Measurements from ENCODE around the gene GARIN1A.

GARIN1A gene

GRCh38 chr7:128693373-128694015 is 21.4 kb downstream of the GARIN1A start:
- no peak for DNase-seq
- H3K9me3 Mint-ChIP-seq = no peaks in the 10 kb centered on the region
- peaks cover 11% of the 10 kb centered on the region for H3K4me1 Mint-ChIP-seq (ENCODE audit: low read depth)
- H3K27me3 Mint-ChIP-seq = peaks cover 47% of the 10 kb centered on the region
- no peak overlapping the region for H3K27ac Mint-ChIP-seq
- H3K4me3 Mint-ChIP-seq = no peak overlapping the region
- no peaks in the 10 kb centered on the region for H3K36me3 Mint-ChIP-seq (ENCODE audit: low read depth)

GRCh38 chr7:128694738-128695137 is 22.6 kb downstream of the GARIN1A start:
- no peaks in the 10 kb centered on the region for H3K36me3 Mint-ChIP-seq (ENCODE audit: low read depth)
- no peaks in the 10 kb centered on the region for H3K9me3 Mint-ChIP-seq
- H3K4me1 Mint-ChIP-seq (ENCODE audit: low read depth) = peaks cover 11% of the 10 kb centered on the region
- no peak overlapping the region for H3K27ac Mint-ChIP-seq
- H3K27me3 Mint-ChIP-seq = peaks cover 58% of the 10 kb centered on the region
- no peak for DNase-seq
- H3K4me3 Mint-ChIP-seq = no peak overlapping the region

DNA sequence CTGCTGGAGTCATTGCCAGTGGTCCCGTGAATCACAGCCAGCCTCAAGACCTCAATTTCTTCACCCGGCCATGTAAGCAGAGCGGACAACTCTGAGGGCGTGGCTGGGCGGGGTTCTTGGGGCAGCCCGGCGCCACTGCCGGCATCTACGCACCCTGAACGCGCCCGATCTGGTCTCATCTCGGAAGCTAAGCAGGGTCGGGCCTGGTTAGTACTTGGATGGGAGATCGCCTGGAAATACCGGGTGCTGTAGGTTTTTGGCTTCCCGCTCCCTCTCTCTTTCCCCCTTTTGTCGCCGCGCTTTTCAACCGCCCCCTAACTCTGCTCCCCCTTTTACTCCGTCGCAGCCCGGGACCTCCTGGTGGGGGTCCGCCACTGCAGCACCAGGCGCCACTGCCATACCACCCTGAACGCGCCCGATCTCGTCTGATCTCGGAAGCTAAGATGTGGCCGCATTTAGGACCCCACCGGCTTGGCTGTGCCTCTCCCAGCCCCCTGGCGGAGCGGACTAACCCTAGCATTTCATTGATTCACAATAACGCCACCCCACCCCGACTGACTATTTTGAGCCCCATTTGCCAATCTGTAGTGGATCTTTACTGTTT is 25.3 kb downstream of the GARIN1A start:
- peaks cover 11% of the 10 kb centered on the region for H3K4me1 Mint-ChIP-seq (ENCODE audit: low read depth)
- H3K27ac Mint-ChIP-seq = no peak overlapping the region
- peak; percentile 73 for DNase-seq
- no peaks in the 10 kb centered on the region for H3K9me3 Mint-ChIP-seq
- peaks cover 65% of the 10 kb centered on the region for H3K27me3 Mint-ChIP-seq
- H3K36me3 Mint-ChIP-seq (ENCODE audit: low read depth) = no peaks in the 10 kb centered on the region
- peak overlapping the region; percentile 81 for H3K4me3 Mint-ChIP-seq

DNA sequence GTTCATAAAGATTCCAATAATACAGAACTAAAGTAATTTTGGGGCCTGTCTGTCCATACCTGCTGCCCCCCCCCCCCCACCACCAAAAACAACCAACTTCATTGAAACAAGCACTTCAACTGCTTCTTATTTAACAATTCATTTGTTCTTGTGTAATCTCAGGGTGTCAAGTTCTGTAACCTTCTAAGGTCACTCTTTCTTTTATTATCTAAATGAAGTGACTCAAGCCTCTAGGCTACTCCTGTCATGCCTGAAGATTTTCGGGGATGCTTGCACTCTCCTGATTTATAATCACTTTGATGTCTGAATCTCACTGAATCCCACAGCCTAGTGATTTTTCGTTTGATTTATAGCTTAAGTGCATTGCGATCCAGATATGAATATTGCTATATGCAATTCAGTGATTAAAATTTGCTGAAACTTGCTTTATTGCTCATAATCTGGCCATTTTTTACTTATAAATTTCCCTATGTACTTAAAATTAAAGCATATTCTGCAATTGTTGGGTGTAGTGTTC is 27.2 kb downstream of the GARIN1A start:
- H3K9me3 Mint-ChIP-seq = no peaks in the 10 kb centered on the region
- H3K27me3 Mint-ChIP-seq = peaks cover 61% of the 10 kb centered on the region
- no peak overlapping the region for H3K4me3 Mint-ChIP-seq
- DNase-seq = no peak
- no peaks in the 10 kb centered on the region for H3K36me3 Mint-ChIP-seq (ENCODE audit: low read depth)
- H3K4me1 Mint-ChIP-seq (ENCODE audit: low read depth) = peaks cover 14% of the 10 kb centered on the region
- no peak overlapping the region for H3K27ac Mint-ChIP-seq

DNA sequence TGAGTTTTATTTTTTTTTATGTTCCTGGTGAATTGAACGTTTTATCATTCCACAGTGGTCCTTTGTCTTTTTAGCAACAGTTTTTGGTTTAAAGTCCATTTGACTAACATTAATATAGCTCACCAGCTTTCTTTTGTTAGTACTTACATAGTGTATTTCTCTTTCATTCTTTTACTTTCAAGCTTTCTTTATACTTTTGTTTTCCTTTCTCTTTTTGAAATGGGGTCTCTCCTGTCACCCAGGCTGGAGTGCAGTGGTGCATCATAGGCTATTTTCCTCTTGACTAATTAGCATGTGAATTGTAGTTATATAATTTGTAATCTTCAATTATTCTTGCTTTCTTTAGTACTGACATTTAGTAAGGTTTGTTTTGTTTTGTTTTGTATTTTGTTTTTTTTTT is 27.8 kb downstream of the GARIN1A start:
- Mint-ChIP-seq H3K4me3 (no peak overlapping the region), H3K27ac (no peak overlapping the region), H3K9me3 (no peaks in the 10 kb centered on the region), H3K36me3 (ENCODE audit: low read depth) (no peaks in the 10 kb centered on the region), H3K4me1 (ENCODE audit: low read depth) (peaks cover 14% of the 10 kb centered on the region), H3K27me3 (peaks cover 61% of the 10 kb centered on the region)
- no peak for DNase-seq

DNA sequence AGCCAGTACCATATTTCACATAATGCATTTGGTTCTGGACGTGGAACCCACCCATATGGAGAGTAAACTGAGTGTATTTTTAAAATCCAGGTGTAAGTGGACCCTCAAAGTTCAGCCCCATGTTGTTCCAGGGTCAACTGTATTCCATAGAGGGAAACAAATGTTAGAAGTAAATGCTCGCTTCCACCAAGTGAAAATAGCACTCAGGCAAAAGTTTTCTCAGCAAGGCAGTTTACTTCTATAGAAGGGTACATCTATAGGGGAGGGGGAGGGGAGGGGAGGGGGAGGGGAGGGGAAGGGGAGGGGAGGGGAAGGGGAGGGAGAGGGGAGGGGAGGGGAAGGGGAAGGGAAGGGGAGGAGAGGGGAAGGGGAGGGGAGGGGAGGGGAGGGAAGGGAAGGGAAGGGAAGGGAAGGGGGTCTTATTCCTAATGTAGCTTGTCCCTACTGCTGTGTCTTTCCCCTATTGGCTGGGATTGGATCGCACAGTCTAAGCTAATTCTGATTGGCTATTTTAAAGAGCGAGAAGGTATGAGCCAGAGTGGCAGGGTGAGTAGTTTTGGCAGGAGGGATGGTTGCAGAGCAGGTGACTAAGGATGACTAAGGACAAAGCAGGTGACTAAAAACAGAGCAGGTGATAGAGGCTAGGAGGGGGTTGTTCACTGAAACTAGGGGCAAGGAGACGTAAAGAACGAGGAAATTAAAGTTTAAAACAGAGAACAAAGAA is 29.1 kb downstream of the GARIN1A start:
- Mint-ChIP-seq H3K9me3 (no peaks in the 10 kb centered on the region), H3K27ac (no peak overlapping the region), H3K27me3 (peaks cover 48% of the 10 kb centered on the region), H3K4me1 (ENCODE audit: low read depth) (peaks cover 18% of the 10 kb centered on the region), H3K36me3 (ENCODE audit: low read depth) (no peaks in the 10 kb centered on the region), H3K4me3 (no peak overlapping the region)
- DNase-seq = no peak

DNA sequence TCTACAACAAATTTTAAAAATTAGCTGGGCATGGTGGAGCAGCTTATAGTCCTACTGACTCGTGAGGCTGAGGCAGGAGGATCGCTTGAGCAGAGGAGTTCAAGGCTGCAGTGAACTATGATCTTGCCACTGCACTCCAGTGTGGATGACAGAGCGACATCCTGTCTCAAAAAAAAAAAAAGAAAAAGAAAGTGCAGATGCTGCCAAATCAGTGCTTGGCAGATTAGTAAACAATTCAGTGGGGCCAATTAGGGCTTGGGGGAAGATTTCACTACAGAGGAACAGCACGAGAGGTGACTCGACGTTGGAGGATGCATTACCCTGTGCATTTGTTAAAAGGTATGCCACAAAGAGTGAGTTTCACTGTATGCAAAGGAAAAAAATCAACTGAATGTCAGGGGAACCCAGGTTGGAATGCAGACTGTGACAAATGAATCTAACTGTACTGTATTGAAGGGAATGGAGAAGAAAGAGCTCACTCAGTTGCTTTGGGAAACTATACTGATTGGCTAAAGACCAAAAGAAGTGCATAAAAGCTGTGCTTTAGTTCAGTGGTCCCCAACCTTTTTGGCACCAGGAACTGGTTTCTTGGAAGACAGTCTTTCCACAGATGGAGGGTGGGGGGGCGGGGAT is 31.6 kb downstream of the GARIN1A start:
- Mint-ChIP-seq H3K27ac (no peak overlapping the region), H3K4me3 (no peak overlapping the region), H3K4me1 (ENCODE audit: low read depth) (peaks cover 7% of the 10 kb centered on the region), H3K9me3 (no peaks in the 10 kb centered on the region), H3K27me3 (peaks cover 23% of the 10 kb centered on the region), H3K36me3 (ENCODE audit: low read depth) (no peaks in the 10 kb centered on the region)
- DNase-seq = no peak

- no peak for DNase-seq
- no peak overlapping the region for H3K27ac Mint-ChIP-seq
- no peaks in the 10 kb centered on the region for H3K36me3 Mint-ChIP-seq (ENCODE audit: low read depth)
- peaks cover 7% of the 10 kb centered on the region for H3K4me1 Mint-ChIP-seq (ENCODE audit: low read depth)
- no peak overlapping the region for H3K4me3 Mint-ChIP-seq
- H3K27me3 Mint-ChIP-seq = peaks cover 5% of the 10 kb centered on the region
- H3K9me3 Mint-ChIP-seq = no peaks in the 10 kb centered on the region
Measured at GRCh38 chr7:128705891-128706333, 33.8 kb downstream of the GARIN1A start.

- Mint-ChIP-seq H3K4me1 (ENCODE audit: low read depth) (peaks cover 7% of the 10 kb centered on the region), H3K4me3 (no peak overlapping the region), H3K27me3 (peaks cover 2% of the 10 kb centered on the region), H3K36me3 (ENCODE audit: low read depth) (no peaks in the 10 kb centered on the region), H3K9me3 (no peaks in the 10 kb centered on the region), H3K27ac (no peak overlapping the region)
- DNase-seq = no peak
Measured at GRCh38 chr7:128707752-128708151, 35.7 kb downstream of the GARIN1A start.

DNA sequence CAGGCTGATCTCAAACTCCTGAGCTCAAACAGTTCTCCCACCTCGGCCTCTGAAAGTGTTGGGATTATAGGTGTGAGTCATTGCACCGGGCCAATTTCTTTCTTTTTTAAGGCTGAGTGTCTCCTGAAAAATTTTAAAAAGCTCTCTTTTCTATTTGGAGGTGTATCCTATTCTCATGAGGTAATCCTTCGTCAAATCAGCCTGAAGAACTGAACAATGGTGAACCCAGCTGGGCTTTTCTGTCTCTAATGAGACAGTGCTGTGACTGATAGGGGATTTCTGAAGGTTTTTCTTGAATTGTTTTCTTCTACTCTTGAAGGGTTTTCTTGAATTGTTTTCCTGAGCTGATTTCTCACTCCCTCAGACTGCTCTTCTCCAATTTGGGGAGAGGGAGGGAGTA is 36.1 kb downstream of the GARIN1A start:
- no peaks in the 10 kb centered on the region for H3K9me3 Mint-ChIP-seq
- no peak for DNase-seq
- H3K27me3 Mint-ChIP-seq = peaks cover 2% of the 10 kb centered on the region
- H3K4me3 Mint-ChIP-seq = no peak overlapping the region
- H3K36me3 Mint-ChIP-seq (ENCODE audit: low read depth) = no peaks in the 10 kb centered on the region
- no peak overlapping the region for H3K27ac Mint-ChIP-seq
- H3K4me1 Mint-ChIP-seq (ENCODE audit: low read depth) = peaks cover 7% of the 10 kb centered on the region

DNA sequence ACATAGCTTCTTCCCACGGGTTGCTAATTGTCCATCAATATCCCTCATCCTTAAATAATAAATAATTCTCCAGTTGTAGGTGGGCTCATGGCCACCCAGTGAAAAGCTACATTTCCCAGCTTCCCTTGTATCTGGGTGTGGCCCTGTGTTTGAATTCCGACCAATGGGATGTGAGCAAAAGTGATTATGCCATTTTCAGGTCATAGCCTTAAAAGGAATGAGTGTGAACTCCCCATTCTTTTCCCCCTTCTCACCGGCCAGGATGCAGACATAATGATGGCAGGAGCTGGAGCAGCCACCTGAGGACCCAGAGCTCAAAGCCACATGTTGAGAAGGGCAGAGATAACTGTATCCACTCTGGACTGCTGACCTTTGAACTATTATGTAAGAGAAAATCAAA is 36.7 kb downstream of the GARIN1A start:
- Mint-ChIP-seq H3K27me3 (peaks cover 2% of the 10 kb centered on the region), H3K27ac (no peak overlapping the region), H3K4me3 (no peak overlapping the region), H3K9me3 (no peaks in the 10 kb centered on the region), H3K36me3 (ENCODE audit: low read depth) (no peaks in the 10 kb centered on the region), H3K4me1 (ENCODE audit: low read depth) (peaks cover 6% of the 10 kb centered on the region)
- no peak for DNase-seq

DNA sequence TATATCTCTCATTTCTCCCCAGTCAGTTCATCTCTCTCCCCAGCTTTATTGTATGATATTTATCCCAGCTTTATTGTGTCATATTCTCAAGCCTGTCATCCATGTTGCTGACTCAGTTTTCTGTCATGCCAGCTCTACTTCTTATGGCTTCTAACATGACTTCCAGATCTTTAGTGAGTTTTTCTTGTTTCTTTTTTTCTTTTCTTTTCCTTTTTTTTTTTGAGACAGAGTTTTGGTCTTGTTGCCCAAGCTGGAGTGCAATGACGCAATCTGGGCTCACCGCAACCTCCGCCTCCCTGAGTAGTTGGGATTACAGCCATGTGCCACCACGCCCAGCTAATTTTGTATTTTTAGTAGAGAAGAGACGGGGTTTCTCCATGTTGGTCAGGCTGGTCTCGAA is 38.4 kb downstream of the GARIN1A start:
- Mint-ChIP-seq H3K4me1 (ENCODE audit: low read depth) (peaks cover 4% of the 10 kb centered on the region), H3K27me3 (peaks cover 12% of the 10 kb centered on the region), H3K9me3 (no peaks in the 10 kb centered on the region), H3K27ac (no peak overlapping the region), H3K4me3 (no peak overlapping the region), H3K36me3 (ENCODE audit: low read depth) (no peaks in the 10 kb centered on the region)
- DNase-seq = no peak

GRCh38 chr7:128713794-128714193 is 41.7 kb downstream of the GARIN1A start:
- no peak for DNase-seq
- Mint-ChIP-seq H3K4me1 (ENCODE audit: low read depth) (no peaks in the 10 kb centered on the region), H3K36me3 (ENCODE audit: low read depth) (no peaks in the 10 kb centered on the region), H3K9me3 (no peaks in the 10 kb centered on the region), H3K27me3 (peaks cover 21% of the 10 kb centered on the region), H3K4me3 (no peak overlapping the region), H3K27ac (no peak overlapping the region)

DNA sequence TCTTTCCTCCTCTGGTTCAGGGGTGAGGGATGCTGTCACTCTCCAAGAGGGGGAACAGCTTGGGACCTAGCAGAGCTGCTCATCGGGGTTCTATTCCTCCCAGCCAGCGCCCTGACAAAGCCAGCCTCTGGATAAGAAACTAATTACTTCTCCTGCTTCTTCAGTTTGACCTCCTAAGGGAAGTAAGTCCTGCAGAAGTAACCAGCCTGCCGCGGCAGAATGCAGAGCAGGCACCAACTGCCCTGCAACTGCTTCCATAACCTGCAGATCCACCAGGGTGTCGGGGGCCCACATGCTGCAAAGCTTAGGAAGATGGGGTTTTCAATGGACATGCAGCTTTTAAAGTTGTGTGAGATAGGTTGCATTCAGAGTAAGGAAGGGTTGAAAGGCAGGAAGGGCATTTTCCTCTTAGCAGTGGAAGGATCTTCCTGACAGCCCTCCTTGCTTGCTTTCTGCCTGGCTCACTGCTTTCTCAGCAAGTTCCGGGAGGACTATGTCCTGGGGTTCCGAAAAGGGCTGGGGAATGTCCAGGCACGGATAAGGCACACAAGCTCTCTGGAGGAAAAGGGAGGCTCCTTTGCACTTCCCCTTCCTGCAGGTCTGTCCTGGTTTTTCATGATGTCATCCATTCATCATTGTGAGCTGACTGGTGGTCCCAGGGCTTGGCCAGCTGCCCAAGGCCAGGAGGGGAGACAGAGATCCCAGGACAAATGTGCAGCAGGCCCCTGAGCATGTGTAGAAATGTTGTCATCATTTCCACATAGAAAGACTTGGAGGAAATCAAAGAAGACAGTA is 42.8 kb downstream of the GARIN1A start:
- DNase-seq = no peak
- no peaks in the 10 kb centered on the region for H3K9me3 Mint-ChIP-seq
- no peak overlapping the region for H3K27ac Mint-ChIP-seq
- H3K4me3 Mint-ChIP-seq = no peak overlapping the region
- peaks cover 21% of the 10 kb centered on the region for H3K27me3 Mint-ChIP-seq
- H3K36me3 Mint-ChIP-seq (ENCODE audit: low read depth) = no peaks in the 10 kb centered on the region
- H3K4me1 Mint-ChIP-seq (ENCODE audit: low read depth) = peaks cover 2% of the 10 kb centered on the region
